ENCODE results near the gene TEPSIN.

Gene TEPSIN

GRCh38 chr17:81207610-81208581, 31.0 kb downstream of the TEPSIN start:
- no peak for DNase-seq (ENCODE audit: low read depth)
- H3K4me3 ChIP-seq (ENCODE audit: low read depth, low read length): no peak overlapping the region

- H3K4me3 ChIP-seq (ENCODE audit: low read depth, low read length): no peak overlapping the region
- no peak for DNase-seq (ENCODE audit: low read depth)
Observed at GRCh38 chr17:81206657-81207056, 32.2 kb downstream of the TEPSIN start.

DNA sequence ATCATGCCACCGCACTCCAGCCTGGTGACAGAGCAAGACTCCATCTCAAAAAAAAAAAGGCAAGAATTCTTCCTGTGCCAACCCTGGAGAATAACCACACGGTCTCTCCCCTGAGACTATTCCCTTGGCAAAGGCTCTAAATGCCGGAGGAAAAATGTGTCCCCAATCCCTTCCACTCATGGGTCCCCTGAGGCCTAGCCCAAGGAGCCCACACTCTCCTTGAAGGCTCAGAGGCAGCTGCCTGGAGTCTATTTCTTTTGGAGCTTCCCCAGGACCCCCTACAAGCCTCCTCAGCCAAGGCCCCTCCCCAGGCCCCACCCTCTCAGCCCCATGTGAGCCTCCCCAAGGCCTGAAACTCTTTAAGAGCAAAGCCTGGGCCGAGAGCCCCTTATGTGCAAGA, 32.7 kb downstream of the TEPSIN start:
- no peak for DNase-seq (ENCODE audit: low read depth)
- no peak overlapping the region for H3K4me3 ChIP-seq (ENCODE audit: low read depth, low read length)

- no peak overlapping the region for H3K4me3 ChIP-seq (ENCODE audit: low read depth, low read length)
- no peak for DNase-seq (ENCODE audit: low read depth)
Observed at GRCh38 chr17:81204578-81204977, 34.3 kb downstream of the TEPSIN start.

DNA sequence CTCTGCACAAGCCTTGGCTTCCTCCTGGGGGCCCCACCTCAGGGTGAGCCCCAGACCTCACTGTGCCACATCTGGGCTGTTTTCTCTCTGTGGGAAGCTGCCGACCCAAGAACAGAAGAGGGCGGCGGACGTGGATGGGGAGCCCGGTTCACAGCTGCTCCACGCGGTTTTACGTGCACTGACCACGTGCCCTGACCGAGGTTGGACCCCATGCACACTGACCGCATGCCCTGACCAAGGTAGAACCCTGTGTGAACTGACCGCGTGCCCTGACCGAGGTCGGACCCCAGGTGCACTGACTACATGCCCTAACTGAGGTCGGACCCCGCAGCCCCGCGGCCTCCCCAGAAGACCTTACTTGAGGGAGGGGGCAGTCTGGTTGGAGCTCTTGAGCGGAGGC, 35.7 kb downstream of the TEPSIN start:
- no peak overlapping the region for H3K4me3 ChIP-seq (ENCODE audit: low read depth, low read length)
- DNase-seq (ENCODE audit: low read depth): no peak

DNA sequence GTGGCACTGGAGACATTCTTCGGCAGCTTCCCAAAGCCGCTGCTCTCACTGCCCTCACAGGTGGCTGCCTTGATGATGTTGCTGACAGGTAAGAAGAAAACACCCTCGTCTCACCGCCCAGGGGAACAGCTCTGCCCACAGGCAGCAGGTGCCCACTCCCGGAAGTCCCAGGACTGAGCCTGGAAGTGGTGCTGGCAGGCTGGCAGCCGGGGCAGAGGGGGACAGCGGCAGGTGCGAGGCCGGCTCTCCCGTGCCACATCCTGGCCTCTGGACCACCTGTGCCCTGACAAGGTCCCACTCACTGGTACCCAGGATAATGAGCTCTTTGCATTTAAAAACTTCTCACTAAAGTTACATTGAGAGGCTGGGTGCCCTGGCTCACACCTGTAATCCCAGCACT, 36.5 kb downstream of the TEPSIN start:
- H3K4me3 ChIP-seq (ENCODE audit: low read depth, low read length): no peak overlapping the region
- DNase-seq (ENCODE audit: low read depth): no peak

DNA sequence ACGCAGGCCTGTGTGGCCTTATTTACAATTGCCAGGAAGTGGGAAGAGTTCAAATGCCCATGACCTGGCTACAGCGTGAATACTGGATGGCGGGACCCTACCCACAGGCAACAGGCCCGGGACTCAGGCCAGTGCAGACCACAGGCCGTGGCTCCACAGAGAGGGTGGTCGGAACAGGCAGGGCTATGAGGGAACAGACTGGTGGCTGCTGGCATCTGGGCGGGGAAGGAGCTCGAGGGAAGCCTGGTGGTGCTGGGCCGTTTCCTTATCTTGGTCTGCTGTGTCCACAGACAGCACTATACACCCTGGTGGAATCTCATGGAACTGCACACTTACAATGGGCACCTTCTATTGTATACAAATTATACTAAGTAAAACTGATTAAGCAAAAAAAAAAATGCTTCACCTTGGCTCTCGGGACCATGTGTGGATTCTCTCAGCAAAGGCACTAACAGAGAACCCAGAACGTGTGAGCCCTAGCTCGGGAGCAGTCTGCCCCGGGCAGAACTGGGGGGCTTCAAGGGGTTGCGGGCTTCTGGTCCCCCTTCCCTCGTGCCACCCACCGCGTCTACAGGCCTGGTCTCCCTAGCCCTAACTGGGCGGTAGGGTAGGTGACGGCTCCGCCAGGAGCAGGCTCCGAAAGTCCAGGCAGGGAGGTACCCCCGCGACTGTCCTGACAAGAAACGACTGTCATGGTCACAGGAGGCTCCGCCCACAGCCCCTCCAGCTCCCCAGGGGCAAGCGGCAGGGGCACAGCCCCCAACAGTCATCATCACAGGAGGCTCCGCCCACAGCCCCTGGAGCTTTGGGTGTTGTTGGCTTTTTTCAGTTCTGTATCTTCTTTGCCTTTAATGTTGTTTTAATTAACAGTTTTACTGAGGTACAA, 37.9 kb downstream of the TEPSIN start:
- peak; percentile 19 for DNase-seq (ENCODE audit: low read depth)
- no peak overlapping the region for H3K4me3 ChIP-seq (ENCODE audit: low read depth, low read length)

DNA sequence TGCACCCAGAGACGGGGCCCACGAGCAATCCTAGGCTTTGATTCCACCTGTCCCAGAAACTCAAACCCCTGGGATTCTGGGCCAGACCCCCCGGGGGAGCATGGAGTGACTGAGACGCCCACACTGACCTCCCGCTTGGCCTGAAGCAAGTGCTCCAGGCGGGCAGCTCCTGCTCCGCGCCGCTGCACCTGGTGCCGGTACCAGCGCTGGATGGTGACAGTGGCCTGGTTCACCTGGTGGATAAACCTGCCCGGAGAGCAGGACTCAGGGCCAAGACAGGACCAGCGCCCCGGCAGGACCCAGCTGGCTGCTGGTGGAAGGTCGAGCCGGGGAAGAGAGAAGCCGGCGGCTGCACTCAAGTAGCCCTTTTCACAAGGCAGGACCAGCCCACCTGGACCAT, 38.7 kb downstream of the TEPSIN start:
- H3K4me3 ChIP-seq (ENCODE audit: low read depth, low read length): no peak overlapping the region
- DNase-seq (ENCODE audit: low read depth): no peak

DNA sequence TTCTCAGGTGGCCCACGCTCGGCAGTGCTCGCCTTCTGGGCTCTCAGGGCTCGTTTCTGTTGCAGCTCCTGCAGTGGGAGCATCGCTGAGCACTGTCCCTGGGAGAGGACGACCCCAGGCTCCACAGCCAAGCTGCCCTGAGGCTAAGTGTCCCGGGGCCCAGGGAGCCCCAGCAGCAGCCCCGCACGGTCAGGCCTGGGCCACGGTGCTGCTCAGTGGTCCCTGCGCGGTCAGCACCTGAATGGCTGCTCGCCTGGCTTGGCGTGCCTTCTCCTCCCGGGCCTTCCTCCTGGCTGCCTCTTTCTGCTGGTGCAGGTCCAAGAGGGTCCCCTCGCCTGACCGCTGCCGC, 39.4 kb downstream of the TEPSIN start:
- DNase-seq (ENCODE audit: low read depth): no peak
- H3K4me3 ChIP-seq (ENCODE audit: low read depth, low read length): no peak overlapping the region

DNA sequence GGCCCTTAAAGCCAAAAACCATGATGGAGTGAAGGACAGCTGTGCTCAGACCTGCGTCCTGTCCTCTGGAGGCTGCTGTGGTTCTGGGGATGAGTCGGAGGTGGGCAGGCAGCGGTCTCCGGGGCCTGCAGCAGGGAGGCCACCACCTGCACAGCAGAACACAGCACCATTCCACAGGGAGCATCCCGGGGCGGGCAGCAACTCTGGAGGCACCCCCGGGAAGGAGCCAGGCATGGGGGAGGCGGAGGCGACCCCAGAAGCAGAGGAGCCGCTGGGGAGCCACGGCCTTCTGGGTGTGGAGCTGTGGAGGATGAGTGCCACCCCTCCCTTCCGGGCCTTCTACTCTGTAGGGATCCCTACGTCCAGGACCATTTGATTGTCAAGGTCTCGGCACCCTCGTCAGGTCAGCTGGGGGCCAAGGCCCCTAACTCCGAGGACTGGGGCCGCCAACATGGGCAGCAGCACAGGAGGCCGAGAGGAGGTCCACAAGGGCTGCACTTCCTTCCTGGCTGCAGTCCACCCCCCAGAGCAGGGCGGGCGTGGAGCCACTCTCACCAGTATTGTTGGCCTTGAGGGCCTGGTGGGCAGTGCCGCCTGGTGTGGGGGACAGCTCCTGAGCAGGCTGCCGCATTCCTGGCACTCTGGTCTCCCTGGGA, 39.9 kb downstream of the TEPSIN start:
- H3K4me3 ChIP-seq (ENCODE audit: low read depth, low read length): no peak overlapping the region
- DNase-seq (ENCODE audit: low read depth): no peak

DNA sequence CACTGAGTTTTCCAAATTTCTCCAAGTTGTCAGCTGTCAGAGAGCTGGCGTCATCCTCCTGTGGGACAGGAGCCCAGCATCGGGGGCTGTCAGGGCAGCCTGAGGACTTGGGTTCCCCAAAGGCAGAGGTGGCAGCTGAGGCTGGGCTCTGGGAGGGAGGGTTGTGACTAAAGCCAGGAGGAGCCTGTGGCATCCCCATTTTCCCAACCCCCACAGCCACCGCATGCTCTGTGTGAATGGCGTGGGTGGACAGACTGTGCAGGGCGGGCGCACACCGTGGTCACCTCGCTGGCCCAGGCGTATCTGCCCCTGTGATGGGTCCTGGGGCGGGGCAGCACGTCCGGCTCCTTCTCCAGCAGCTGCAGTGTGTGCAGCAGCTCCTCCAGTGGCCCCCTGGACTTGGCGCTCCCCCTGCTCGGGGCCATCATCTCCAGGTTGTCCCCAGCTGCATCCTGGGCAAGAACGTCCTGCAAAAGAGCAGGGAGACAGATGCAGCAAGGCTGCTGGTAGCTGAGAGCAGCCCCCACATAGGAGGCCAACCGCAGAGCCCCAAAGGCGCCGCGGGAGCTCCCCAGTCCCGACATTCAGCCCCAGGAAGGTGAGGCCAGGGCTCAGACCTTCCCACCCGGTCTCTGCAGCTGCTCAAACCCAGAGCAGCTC, 40.9 kb downstream of the TEPSIN start:
- no peak overlapping the region for H3K4me3 ChIP-seq (ENCODE audit: low read depth, low read length)
- no peak for DNase-seq (ENCODE audit: low read depth)

GRCh38 chr17:81197409-81197795, 41.5 kb downstream of the TEPSIN start:
- no peak for DNase-seq (ENCODE audit: low read depth)
- no peak overlapping the region for H3K4me3 ChIP-seq (ENCODE audit: low read depth, low read length)

- H3K4me3 ChIP-seq (ENCODE audit: low read depth, low read length): no peak overlapping the region
- no peak for DNase-seq (ENCODE audit: low read depth)
Observed at GRCh38 chr17:81196505-81197408, 42.1 kb downstream of the TEPSIN start.

DNA sequence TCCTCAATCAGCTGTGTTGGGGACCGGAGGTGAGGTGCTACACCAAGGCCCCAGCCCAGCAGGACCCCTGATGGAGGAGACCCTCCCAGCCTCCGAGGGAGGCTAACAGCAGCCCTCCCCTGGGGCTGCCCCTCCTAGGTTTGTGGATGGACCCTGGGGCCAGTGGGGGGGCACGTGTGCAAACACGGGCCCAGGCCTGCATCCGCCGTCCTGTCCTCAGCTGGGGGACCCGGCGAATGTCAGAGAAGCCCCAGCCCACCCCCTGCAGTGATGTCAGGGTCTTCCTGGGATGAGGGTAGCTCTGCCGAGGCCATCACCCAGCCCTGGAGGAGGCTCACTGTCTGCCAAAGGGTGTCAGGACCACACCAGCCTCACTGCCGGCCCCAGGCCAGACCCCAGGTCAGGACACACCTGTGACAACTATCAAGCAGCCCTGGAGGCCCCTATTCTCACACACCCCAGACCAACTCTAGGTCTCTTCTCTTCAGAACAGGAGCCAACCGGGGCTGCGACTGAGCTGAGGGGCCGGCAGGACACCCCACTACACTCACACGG, 42.8 kb downstream of the TEPSIN start:
- DNase-seq (ENCODE audit: low read depth): no peak
- H3K4me3 ChIP-seq (ENCODE audit: low read depth, low read length): no peak overlapping the region

DNA sequence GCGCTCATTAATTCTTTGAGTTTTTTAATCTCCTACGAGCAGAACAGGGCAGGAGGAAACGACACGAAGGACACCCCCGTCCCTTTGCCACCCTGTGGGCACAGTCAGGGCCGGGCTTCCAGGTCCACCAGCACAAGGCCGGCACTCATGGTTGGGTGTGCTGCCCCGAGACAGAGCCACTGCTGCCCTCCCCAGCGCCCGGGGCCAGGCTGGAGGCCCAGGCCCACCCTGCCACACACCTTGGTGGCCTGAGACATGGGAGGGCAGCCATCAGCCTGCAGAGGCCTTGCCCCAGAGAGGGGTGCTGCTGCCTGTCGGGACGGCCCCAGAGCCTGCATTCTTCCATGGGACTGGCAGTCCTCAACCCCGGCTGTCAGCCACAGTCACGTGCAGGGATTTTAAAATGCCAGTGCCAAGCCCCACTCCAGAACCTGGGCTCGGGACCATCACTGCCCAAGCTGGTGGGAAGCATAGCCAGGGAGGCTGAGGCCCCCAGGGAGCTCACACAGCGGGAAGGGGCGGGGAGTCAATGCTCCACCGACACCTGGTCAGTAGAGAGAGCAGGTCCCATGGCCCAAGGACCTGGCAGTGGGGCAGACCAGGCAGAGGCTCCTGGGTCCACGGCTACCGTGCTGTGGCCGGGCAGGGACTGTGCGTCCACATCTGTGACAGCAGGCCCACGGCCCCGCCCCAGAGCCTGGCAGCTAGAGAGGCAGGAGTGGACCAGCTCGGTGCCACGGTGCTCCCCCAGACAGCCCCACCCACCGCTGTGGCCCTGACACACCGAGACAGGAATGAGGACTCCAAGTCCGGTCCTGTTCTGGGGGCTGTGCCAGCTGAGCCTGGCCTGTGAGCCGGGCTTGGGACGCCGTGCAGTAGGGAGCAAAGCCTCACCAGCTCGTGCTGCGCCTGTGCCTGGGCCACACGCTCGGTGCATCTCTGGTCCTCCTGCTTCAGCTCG, 43.6 kb downstream of the TEPSIN start:
- no peak overlapping the region for H3K4me3 ChIP-seq (ENCODE audit: low read depth, low read length)
- no peak for DNase-seq (ENCODE audit: low read depth)

DNA sequence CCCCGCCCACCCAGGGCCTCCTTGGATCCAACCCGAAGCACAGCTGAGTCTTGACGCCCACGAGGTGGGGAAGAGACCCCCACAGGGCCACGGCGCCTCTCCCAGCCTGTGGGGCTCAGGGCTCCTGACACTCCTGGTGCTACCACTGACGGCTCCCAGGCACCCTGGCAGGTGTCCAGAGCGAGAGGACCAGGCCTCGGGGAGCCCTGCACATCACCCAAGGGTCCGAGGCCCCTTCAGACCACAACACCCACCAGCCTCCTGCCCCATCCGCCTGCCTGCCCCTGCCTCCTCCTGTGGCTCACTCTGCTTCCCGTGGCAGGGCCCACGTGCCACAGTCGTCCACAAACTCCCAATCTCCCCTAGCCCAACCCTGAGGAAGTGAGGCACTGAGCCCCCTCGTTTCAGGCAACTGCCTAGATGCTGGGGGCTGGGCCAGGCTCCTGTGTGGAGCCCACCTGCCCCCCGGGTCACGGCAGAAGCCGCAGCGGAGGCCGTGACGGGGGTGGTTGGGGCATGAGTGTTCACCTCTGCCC, 44.6 kb downstream of the TEPSIN start:
- DNase-seq (ENCODE audit: low read depth): no peak
- H3K4me3 ChIP-seq (ENCODE audit: low read depth, low read length): no peak overlapping the region

Data from skeletal muscle cell (primary cell).